GM18511 (cell line): Measurements from ENCODE around the gene PDE4B.
"Not testable (repeated sequence)": the region's sequence is repeated elsewhere in the genome, so short reads cannot be mapped to it uniquely, and the experiment has no call there.

Source experiments
- ATAC-seq: cut with Tn5 transposase; IDR thresholded peaks from one replicate; pipeline ENCODE4 v1.9.1; 2021; ENCODE audit warnings: mild to moderate bottlenecking, moderate library complexity; ENCODE audit not compliant: unreplicated experiment

The PDE4B gene

DNA sequence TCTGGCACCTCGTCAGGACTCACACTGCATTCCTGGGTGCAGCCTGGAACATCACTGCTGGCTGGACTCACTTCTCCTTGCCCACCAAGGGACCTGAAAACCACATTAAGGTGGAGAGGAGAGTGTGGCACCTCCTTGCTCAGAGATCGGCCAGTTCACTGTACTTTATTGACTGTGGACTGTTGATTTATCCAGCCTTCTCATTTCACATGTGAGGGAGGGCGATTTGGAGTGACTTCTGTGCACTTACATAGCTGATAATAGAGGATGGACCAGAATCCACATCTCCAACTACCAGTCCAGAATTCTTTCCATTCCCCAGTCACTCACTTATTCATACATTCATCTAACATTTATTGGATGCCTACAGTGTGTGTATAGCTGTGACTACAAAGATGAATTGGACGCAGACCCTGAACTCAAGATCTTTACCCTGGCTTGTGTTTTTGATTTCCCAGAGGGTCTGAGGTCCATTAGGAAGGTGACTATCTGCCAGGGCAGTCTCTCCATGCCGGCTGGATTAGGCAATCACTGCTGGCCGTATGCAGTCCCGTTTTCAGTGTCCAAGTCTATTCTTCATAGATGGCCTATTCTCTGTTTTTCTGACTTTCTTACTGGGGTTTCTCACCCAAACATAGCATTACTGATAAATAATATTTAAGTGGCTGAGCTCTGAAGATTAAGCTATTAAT, 507.7 kb downstream of the PDE4B start:
- peak; percentile 1 for ATAC-seq

DNA sequence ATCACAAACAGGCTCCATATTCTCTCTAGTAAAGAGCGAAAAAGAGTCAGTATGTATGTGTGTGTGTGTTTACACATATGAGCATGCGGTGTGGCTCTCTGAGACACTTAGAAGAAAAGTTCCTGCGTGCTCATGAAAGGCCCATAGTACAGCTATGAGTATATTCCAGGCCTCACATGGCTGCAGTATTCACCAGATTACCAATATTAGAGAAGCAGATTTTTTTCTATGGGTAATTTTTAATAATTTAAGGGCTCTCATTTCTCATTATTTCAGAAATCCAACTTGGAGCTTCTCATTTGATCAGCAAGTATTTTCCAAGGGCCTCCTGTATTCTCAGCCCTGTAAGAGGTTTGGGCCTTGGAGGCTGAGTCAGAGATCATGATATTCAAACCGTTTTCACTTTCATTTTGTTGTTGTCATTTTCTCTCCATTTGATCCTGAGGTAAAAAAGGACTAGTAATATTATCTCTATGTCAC, 508.3 kb downstream of the PDE4B start:
- ATAC-seq = peak; percentile 84

DNA sequence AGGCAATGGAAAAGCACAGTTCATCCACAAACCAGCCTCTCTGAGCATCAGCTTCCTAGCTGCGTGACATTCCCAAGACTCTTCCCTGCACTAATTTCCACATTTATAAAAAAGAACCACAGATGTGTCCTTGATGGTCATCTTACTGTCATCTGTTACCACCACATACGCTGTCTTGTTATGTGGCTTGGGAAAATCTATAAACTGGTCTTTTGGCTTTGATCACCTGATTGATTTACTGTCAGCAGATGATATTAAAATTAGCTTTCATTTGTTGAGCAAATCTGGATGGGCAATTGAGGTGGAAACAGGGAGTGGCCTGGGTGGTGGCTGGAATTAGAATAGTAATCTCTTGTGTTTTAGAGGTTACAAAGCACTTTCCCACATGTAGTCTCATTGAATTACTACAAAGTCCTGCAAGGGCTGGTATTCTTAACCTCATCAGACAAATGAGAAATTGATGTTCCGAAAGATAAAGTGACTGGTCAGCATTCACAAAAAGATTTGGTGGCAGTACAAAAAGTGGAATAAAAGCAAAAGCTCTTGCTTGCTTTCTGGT, 509.6 kb downstream of the PDE4B start:
- ATAC-seq = no peak

DNA sequence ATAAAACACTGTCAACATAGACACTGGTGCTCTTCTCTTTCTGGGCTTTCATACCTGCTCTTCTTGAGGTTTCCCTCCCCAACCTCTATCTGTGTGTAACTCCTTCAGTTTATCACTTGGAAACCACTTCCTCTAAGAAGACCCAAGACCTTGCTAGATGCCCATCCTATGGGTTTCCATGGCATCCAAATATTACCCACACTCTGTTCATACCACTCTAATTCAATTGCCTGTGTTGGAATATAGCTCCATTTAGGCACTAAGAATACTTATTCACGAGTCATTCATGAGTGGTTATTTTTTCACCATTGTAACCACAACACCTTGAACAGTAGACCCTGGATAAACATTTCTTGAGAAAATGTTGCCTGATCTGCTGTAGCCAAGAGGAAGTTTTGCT, 510.1 kb downstream of the PDE4B start:
- no peak for ATAC-seq

DNA sequence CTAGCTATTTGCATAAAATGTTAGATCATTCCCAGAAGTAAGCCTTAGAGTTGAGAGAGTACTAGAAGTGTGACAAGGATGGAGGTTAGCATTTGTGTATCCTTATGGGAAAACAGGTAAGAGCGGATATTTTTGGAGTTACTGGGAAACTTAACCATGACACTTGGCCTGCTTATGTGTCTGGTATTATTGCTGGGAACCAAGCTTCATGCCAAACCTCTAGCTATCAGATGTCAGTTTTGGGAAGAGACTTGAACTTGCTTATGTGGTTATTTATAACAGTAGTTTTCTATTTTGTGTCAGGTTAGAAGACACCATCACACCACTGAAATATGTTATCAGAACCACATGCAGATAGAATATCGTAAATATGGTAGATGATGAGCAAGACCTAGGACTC, 511.0 kb downstream of the PDE4B start:
- no peak for ATAC-seq

DNA sequence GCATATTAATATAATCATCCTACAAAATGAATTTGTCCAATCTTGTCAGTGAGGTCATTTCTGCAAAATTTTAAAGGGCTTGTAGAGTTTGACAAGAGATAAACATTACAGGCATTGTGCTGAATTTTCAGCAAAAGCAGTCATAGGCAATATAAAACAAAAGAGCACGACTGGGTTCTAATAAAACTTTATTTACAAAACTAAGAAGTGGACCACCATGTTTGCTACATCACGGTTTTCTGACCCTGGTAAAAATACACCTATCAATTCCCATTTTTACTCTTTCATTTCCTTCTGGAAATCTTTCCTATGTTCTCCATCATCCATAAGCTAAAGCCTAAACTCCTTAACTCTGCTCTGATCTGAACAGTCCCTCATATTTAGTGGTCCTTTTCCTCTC, 511.4 kb downstream of the PDE4B start:
- ATAC-seq = no peak

DNA sequence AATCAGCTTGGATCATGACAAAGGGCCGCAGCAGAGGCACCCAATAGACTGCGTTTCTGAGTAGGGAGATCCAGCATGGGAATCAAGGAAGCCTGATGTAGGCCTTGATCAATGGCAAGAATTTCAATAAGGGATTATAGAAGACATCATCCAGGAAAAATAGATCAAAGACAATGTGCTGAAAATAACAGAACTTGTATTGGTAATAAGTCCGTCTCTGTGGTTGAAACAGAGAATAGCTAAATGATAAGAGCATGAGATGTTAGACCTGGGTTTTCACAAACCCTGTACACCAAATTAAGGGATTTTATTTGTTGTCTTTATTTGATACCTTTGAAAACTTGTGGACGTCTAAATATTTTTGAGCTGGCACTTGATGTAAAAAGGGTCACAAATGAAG, 513.2 kb downstream of the PDE4B start:
- ATAC-seq = peak; percentile 53

DNA sequence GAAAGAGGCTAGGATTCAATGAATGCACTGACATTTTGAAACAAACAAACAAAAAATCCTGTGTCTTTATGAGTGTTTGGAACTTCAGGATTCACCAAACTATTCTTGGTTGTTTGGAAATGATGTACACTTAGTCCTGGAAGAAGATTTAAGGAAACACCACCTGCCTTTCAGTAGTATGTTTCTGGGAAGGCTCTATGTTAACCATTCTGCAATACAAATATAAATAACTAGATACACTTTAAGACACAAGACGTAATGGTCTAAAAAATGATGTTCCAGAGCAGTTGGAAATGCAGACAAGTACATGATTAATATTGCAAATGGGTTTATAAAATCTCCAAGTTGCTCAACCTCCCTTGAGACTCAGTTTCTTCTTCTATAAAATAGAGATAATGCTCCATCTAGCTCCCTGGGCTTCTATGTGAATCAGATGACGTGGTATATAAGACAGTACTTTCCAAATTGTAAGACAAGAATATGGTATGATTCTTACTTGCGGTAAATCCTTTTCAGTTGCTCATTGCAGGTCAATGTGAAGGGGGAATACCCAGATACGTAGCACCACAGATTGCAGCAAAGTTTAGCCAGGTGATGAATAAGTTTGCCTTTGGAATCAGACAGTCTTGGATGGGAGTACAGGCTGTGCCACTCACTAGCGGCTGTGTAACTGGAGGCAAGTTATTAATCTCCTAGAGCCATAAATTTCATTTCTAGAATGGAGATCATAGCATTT, 516.5 kb downstream of the PDE4B start:
- ATAC-seq = no peak

DNA sequence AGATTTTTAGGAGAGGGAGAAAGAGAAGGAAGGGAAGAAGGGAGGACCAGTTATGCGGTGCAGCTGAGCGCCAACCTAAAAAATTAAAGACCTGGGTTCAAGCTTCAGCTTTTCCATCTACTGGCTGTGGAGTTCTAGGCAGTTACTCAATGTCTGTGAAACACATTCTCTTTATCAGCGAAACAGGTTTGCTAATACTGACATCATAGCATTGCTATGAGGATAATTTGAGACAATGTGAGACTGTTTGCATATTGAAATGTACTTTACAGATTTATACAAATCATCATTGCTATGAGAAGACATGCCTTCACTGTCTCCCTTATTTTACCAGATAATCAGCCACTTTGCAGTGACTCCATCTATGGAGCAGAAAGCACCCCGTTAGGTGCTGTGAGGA, 518.4 kb downstream of the PDE4B start:
- no peak for ATAC-seq

DNA sequence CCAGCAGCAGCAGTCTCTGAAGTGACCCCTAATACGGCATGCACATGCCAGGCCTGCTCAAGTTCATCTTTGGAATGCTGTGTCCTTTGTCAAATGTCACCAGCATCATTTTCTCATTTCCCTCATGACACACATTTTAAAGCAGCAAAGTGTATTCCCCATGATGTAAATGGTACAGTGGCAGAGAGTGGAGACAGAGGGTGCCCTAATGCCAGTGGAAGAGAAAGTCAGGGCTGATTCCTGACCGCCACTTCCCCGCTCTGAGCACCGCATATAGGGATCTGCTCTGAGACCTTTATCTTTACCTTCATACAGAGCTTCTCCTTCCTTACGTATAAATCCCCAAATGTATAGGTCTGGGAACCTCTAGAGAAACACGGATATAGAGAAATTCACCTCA, 518.9 kb downstream of the PDE4B start:
- ATAC-seq = no peak

DNA sequence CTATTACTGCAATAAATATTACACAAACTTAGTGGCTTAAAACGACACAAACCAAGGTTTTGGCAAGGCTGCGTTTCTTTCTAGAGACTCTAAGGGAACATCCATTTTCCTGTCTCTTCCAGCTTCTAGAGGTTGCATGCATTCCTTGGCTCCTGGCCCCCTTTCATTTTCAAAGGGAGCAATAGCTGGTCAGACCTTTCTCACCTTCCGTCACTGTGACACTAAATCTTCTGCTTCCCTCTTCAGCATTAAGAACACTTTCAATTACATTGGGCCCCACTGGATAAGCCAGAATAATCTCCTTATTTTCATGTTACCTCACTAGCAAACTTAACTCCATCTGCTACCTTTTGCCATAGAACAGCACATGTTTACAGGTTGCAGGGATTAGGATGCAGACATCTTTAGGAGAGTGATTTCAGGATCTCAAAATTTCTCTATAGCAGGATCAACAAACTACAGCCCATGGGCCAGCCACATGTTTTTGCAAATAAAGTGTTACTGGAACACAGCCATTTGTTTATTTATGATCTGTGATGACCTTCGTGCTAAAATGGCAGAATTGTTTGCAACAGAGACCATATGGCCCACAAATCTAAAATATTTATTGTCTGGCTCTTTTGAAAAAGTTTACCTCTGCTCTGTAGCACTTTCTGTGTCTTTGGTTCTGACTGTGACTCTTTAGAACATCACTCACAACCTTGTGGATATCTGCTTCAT, 519.7 kb downstream of the PDE4B start:
- no peak for ATAC-seq

DNA sequence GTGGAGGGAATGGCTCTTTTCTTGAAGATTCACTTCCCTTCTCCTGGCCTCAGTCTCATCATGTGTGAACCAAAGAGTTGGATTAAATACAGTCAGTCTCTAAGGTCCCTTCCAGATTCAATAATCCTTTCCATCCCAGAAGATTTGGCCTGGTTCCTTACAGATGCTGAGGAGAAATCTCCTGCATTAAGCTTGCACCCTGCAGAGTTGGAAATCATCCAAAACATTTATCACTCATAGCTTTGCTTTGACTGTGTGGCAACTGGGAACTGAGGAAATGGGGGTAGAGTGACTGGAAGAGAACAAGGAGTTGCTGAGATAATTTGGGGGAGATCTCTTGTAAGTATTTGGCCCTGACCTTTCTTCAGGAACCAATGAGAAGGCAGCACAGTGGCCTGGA, 520.7 kb downstream of the PDE4B start:
- ATAC-seq = no peak

DNA sequence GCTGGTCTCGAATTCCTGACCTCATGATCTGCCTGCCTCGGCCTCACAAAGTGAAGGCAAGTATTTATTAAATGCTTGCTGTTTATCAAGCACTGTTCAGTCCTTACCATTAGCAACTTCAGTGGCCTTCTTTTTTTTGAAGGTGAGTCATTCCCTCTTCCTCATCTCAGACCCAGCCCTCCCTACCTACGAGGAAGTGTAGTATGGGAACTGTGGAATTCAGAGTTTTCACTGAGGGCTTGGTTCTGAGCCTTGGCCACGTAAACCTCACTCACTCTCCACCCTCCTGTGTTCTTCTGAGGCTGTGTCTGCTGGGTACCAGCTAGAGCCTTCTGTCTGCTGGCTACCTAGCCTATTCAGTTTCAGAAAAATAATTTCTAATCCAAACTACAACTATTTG, 523.0 kb downstream of the PDE4B start:
- ATAC-seq = no peak

DNA sequence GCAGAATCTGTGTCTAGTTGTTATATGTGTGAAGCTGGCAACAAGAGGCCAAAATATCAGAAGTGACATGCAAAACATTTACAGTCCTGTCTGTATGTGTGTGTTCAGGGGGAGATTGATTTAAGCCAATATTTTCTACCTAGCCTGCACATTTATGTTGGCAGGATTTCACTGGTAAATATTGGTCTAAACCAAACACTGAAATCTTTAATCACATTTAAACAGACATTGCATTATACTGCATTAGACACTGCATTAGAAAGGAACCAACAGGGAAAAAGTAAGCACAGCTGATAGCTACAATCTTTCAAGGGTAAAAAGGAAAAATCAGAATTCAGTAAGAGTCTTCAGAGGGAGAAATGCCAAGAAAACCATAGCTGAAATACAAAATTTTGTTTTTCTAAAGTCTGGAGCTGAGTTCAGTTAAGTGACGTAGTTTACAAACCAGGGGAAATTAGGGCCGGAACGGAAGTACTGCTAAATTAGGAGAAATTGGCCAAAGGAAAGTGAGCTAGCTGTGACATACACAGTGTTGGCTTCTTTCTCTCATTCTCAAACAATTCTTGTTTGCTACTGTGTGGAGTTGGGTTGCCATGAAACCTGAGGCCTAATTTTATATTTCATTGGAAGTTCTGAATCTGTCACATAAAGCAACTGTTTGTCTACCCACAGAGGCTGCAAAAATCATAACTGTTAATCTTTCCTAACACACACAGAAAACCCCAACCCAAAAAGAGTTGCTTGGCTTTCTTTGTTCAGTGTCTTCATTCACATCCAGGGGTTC, 524.0 kb downstream of the PDE4B start:
- ATAC-seq = no peak

DNA sequence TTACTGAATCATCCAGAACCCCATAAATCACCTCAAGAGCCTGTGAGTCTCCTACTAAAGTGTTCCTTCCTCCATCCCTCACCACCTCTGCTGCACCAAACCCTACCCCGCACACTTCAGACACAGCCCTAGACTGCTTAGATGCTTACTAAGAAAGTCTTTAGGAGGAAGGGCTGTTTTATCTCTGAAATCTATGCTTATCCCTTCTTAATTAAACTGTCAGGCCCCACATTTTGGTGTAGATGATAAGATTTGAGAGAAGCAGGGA, 524.5 kb downstream of the PDE4B start:
- no peak for ATAC-seq

DNA sequence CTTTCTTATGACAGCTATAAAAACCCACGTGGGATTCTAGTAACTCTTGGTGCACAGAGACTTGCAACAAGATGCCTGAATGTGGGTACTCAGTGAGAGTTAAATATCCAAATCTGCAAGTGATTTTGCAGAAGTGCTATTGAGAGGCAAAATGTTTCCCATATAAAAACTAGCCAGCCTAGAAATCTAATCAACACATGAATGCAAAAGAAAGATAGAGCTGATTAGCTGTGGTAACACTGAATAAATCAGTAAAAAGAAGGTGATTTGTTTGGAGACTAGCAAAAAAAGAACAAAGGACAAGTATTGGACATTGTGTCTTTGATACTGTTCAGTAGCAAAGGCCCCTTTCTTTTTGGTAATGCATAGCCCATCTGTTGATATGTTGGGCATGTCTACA, 527.5 kb downstream of the PDE4B start:
- no peak for ATAC-seq

DNA sequence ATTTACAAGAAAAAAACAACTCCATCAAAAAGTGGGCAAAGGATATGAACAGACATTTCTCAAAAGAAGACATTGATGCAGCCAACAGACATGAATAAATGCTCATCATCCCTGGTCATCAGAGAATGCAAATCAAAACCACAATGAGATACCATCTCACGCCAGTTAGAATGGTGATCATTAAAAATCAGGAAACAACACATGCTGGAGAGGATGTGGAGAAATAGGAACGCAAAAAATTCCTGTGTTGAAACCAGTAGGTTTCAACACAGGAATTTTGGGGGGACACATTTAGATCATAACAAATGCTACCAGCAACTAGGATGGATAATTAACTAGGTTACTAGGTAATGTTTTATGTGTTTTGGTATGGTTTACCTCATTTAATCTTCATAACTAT, 529.8 kb downstream of the PDE4B start:
- ATAC-seq = not testable (repeated sequence)

DNA sequence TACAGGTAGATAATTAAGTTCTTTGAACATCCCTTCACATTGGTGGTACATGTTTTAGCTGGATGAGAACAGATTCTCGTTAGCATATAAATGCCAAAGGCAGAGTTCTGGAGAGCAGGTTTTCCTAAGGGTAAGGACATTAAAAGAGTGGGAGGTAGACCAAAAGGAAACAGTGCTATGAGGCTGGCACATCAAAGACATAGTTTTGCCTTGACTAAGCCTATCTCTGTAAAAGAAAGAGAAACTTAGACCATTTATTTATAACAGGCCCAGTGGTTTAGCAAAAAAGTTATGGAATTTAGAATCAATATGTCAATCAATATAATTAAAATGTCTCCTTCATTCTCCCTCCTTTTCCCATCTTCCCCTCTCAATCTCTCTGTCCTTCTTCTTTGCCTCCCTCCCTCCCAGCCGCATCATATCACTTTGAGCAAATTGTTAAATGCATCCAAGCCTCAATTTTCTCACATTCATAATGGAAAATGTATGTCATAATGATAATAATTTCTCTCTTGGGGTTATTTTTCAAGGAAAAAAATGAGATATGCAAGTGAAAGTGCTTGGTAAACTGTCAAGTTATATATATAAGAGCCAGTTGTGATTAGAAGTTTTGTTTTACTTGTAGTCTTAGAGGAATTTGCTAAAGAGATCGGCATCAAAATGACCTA, 531.4 kb downstream of the PDE4B start:
- no peak for ATAC-seq

DNA sequence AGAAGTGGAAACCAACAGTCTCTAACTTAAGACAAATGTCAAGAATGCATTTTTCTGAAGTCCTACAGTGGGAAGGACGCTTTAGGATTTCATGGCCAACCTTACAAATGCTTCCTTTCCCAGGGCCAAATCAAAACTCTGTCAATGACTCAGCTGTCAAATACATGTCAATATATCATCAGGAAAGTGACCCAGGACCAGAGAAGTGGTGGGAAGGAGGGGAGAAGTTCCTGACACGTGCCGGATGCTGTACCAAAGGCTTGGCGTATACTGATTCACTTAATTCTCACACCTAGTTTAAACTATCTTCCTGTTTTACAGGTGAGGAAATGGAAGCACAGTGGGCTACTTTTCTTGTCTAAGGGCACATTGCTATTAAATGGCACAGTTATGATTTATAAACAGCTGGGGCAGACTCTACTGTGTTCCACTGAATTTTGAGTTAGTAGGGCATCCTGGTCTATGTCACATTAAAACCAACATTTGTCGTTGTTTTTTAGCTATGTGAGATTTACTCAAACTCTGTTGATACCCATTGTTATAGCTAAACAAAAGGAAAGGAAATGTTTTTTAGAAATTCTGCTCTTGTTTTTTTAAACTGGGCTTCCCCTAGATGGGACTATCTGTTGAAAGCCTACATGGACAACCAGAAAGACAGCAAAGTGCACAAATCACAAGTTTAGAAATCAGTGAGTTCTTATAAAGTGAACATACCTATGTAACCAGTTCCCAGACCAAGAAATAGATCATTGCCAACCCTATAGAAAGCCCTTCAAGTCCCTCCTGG, 533.1 kb downstream of the PDE4B start:
- no peak for ATAC-seq

DNA sequence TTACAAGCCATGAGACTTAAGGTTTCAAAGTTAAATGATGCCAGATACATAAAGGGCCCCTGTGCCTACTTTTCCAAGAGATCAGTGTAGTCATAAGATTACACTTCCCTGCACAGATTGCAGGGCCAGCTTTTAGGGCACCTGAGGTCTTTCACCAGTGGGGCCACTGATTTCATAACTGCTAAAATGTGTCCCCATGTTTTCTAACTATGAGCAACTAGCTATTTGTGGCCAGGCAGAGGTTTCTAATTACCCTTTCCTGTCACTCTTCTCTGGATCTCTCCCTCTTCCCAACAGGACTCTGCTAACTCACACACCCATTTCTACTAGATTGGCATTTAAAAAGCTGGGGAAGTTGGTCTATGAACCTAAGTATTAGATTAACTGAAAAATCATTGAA, 534.2 kb downstream of the PDE4B start:
- no peak for ATAC-seq
